ENCODE data around the gene CAMKK1. TPM values are rescaled to one million over a fixed set of nuclear protein-coding genes. Genes with fewer than 3 reads are reported as not detected.

The CAMKK1 gene
- total RNA-seq, 1 donor from 2014 or later: 4.1 TPM

DNA sequence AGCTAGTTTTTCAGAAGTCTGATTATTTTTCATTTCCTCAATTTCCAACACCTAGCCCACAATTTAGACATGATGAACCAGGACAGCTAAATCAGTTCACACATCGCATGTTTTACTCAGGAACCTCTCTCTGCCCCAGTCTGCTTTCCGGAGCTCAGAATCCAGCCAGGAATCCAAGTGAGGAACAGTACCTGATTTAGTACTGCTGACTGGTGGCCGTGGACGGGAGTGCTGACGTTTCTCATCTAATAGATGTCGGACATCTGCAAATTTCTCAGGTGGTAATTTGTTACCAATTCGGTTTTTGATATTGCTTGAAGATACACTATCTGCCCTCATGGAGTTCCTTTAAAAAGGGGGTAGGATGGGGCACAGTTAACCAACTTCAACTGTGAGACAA is 76.9 kb downstream of the CAMKK1 start:
- TF ChIP-seq, protein P1, sequence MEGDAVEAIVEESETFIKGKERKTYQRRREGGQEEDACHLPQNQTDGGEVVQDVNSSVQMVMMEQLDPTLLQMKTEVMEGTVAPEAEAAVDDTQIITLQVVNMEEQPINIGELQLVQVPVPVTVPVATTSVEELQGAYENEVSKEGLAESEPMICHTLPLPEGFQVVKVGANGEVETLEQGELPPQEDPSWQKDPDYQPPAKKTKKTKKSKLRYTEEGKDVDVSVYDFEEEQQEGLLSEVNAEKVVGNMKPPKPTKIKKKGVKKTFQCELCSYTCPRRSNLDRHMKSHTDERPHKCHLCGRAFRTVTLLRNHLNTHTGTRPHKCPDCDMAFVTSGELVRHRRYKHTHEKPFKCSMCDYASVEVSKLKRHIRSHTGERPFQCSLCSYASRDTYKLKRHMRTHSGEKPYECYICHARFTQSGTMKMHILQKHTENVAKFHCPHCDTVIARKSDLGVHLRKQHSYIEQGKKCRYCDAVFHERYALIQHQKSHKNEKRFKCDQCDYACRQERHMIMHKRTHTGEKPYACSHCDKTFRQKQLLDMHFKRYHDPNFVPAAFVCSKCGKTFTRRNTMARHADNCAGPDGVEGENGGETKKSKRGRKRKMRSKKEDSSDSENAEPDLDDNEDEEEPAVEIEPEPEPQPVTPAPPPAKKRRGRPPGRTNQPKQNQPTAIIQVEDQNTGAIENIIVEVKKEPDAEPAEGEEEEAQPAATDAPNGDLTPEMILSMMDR (IDR thresholded peaks at IDR 0.05; ENCODE audit: unreplicated experiment): no peak
- Mint-ChIP-seq H3K27ac (ENCODE audit: unreplicated experiment) (no peak overlapping the region), H3K36me3 (ENCODE audit: low read depth, unreplicated experiment) (peaks cover 41% of the 10 kb centered on the region), H3K4me3 (ENCODE audit: unreplicated experiment) (peak overlapping the region; percentile 51), H3K9me3 (ENCODE audit: unreplicated experiment) (no peaks in the 10 kb centered on the region), H3K4me1 (ENCODE audit: unreplicated experiment) (peaks cover 10% of the 10 kb centered on the region), H3K27me3 (ENCODE audit: unreplicated experiment) (no peaks in the 10 kb centered on the region)
- DNase-seq (ENCODE audit: low spot score): no peak

DNA sequence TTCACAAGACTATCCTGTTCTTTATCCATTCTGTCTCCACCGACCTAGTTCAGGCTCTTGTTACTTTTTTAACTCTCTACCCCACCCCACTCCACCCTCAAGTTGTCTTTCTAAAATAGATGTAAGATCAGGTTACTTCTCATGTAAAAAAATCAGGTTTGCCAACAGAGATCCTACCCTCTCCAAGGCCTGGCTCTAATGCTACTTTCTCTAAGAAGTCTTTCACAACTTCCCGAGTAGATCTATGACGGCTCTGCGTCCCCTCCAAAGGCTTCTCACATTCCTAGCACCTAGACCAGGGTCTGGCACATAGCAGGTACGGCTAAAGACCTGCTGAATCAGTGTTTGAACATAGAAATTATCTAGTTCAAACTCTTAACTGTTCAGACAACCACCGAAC is 77.7 kb downstream of the CAMKK1 start:
- peaks cover 10% of the 10 kb centered on the region for H3K4me1 Mint-ChIP-seq (ENCODE audit: unreplicated experiment)
- no peaks in the 10 kb centered on the region for H3K27me3 Mint-ChIP-seq (ENCODE audit: unreplicated experiment)
- DNase-seq (ENCODE audit: low spot score): no peak
- peaks cover 41% of the 10 kb centered on the region for H3K36me3 Mint-ChIP-seq (ENCODE audit: low read depth, unreplicated experiment)
- no peak overlapping the region for H3K4me3 Mint-ChIP-seq (ENCODE audit: unreplicated experiment)
- H3K27ac Mint-ChIP-seq (ENCODE audit: unreplicated experiment): peak overlapping the region; percentile 48
- TF ChIP-seq, protein P1 (IDR thresholded peaks at IDR 0.05; ENCODE audit: unreplicated experiment): no peak
- H3K9me3 Mint-ChIP-seq (ENCODE audit: unreplicated experiment): no peaks in the 10 kb centered on the region

DNA sequence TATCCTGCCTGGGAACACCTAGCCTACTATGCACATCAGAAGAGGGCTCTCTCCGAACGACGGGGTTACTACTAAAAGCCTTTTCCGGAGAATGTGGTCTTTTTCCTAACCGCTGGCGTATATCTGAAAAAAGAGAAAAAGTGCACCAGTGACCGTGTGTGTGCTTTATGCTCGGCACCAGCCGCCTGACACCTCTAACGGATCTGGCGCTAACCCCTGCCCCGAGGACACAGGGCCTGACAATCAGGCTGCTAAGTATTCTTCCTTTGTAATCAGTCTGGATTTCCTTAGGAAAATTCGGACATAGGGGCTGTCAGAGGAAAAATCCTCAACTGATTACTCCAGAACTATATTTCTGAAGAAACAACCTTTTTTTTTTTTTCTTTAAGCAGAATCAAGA is 78.5 kb downstream of the CAMKK1 start:
- Mint-ChIP-seq H3K27ac (ENCODE audit: unreplicated experiment) (no peak overlapping the region), H3K36me3 (ENCODE audit: low read depth, unreplicated experiment) (peaks cover 45% of the 10 kb centered on the region), H3K4me3 (ENCODE audit: unreplicated experiment) (no peak overlapping the region), H3K27me3 (ENCODE audit: unreplicated experiment) (peaks cover 2% of the 10 kb centered on the region), H3K9me3 (ENCODE audit: unreplicated experiment) (no peaks in the 10 kb centered on the region), H3K4me1 (ENCODE audit: unreplicated experiment) (peaks cover 10% of the 10 kb centered on the region)
- TF ChIP-seq, protein P1 (IDR thresholded peaks at IDR 0.05; ENCODE audit: unreplicated experiment): no peak
- DNase-seq (ENCODE audit: low spot score): no peak

DNA sequence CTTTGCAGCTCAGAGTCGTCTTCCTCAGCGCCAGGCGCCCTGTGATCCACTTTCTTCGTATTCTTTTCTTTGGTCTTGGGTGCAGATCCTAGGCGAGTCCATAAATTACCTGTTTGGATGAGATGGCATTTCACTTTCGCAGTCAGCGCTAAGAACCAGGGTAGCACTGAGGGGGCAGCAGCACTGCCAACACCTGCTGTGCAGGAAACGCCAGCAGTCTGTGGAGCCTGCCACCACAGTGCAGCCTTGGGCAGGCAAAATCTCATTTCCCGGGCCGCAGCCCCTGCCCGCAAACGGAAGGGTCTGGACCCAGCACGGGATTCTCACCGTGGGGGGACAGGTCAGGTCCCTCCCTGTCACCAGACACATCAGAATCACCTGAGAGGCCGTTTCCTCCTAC is 79.7 kb downstream of the CAMKK1 start:
- no peak overlapping the region for H3K4me3 Mint-ChIP-seq (ENCODE audit: unreplicated experiment)
- no peaks in the 10 kb centered on the region for H3K9me3 Mint-ChIP-seq (ENCODE audit: unreplicated experiment)
- peaks cover 52% of the 10 kb centered on the region for H3K36me3 Mint-ChIP-seq (ENCODE audit: low read depth, unreplicated experiment)
- peaks cover 2% of the 10 kb centered on the region for H3K27me3 Mint-ChIP-seq (ENCODE audit: unreplicated experiment)
- DNase-seq (ENCODE audit: low spot score): no peak
- H3K27ac Mint-ChIP-seq (ENCODE audit: unreplicated experiment): no peak overlapping the region
- TF ChIP-seq, protein P1 (IDR thresholded peaks at IDR 0.05; ENCODE audit: unreplicated experiment): no peak
- H3K4me1 Mint-ChIP-seq (ENCODE audit: unreplicated experiment): peaks cover under 1% of the 10 kb centered on the region

DNA sequence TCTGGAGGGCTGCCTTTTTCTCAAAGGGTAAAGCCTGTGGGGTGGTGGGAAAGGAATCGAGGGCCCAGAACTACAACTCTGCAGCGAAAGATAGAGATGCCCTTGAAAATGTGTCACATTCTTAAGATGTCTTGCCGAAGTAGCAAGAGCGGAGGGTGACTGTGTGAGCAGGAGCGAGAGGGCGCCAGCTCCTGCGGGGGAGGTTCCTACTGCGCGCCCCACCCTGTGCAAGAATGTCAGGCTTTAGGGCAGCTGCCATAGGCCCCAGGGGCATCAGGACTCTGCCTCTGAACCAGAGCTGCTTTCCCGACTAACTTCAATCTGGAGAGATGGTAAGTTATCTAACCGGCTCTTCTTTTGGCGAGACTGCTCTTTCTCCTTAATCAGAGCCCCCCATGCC is 80.1 kb downstream of the CAMKK1 start:
- no peaks in the 10 kb centered on the region for H3K9me3 Mint-ChIP-seq (ENCODE audit: unreplicated experiment)
- peaks cover 56% of the 10 kb centered on the region for H3K36me3 Mint-ChIP-seq (ENCODE audit: low read depth, unreplicated experiment)
- H3K4me1 Mint-ChIP-seq (ENCODE audit: unreplicated experiment): no peaks in the 10 kb centered on the region
- no peak for DNase-seq (ENCODE audit: low spot score)
- H3K4me3 Mint-ChIP-seq (ENCODE audit: unreplicated experiment): no peak overlapping the region
- H3K27me3 Mint-ChIP-seq (ENCODE audit: unreplicated experiment): peaks cover 2% of the 10 kb centered on the region
- TF ChIP-seq, protein P1 (IDR thresholded peaks at IDR 0.05; ENCODE audit: unreplicated experiment): no peak
- H3K27ac Mint-ChIP-seq (ENCODE audit: unreplicated experiment): peak overlapping the region; percentile 36
